Stimulated activated CD8-positive, alpha-beta memory T cell treated with anti-CD3 and anti-CD28 coated beads, Interleukin-2, amount 100 ng/mL, for 1 hour (primary cell): ENCODE measurements around the gene GOLGA3.

Experiments
- DNase-seq, 2 donors: peaks; one replicate each; pipeline ENCODE4 v3.0.0-alpha.2; 2020; ENCODE audit warnings: low read depth in 2 of 2

Gene GOLGA3

GRCh38 chr12:132720606-132721345 is 107.9 kb downstream of the GOLGA3 start:
- DNase-seq = no peak

GRCh38 chr12:132719954-132720324 is 108.7 kb downstream of the GOLGA3 start:
- no peak for DNase-seq

- no peak for DNase-seq
Observed at GRCh38 chr12:132719141-132719953, 109.3 kb downstream of the GOLGA3 start.
